ENCODE results near the gene GALNT13. TPM values are rescaled to one million over a fixed set of nuclear protein-coding genes. Genes with fewer than 3 reads are reported as not detected.
A peak's percentile ranks its signal among the peaks of the same experiment; 100 is the strongest.

Gene GALNT13
- total and polyA plus RNA-seq, 4 donors: not detected

DNA sequence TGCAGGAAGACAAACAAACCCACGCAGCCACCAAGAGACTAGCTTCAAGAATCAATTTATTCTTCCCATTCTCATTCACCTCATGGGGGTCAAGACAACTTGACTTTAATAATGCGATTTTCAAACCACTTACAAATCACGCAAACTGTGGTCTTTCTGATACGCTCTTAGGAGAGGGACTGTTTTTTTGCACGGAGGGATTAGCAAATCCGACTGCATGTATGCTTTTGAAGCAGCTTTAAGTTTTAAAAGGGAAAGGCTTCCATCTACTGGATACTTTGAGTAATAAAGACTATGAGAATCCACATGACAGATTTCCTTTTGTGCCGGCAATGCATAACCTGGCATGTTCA is 503.8 kb downstream of the GALNT13 start:
- DNase-seq (ENCODE audit: low spot score): no peak
- Histone ChIP-seq H3K27me3 (ENCODE audit: control insufficient read depth in 4 of 4, insufficient read depth in 4 of 4, low read length in 3 of 4) (peaks cover 0 to 3% (median 1%) of the 10 kb centered on the region in 4 donors), H3K4me1 (ENCODE audit: control insufficient read depth in 4 of 4, insufficient read depth in 4 of 4, low read length in 3 of 4) (no peaks in the 10 kb centered on the region), H3K9me3 (ENCODE audit: control insufficient read depth in 4 of 4, low read length in 3 of 4) (no peaks in the 10 kb centered on the region), H3K4me3 (ENCODE audit: low read depth in 1 of 3, low read length in 3 of 3) (peak overlapping the region in 1 of 3 donors; percentile 15), H3K27ac (ENCODE audit: low read depth in 1 of 2, low read length in 2 of 2) (no peak overlapping the region), H3K36me3 (ENCODE audit: control insufficient read depth in 4 of 4, insufficient read depth in 3 of 4, low read depth in 1 of 4, low read length in 3 of 4) (no peaks in the 10 kb centered on the region), H3K9ac (ENCODE audit: low read depth in 1 of 2, low read length in 2 of 2) (no peak overlapping the region)
- 6% methylated on average over 7 of the region's 7 CpGs for WGBS
- TF ChIP-seq GABPA (IDR thresholded peaks at IDR 0.05 in 1 of 2, conservative IDR thresholded peaks at IDR 0.05 in 1 of 2) (no peak), YY1 (IDR thresholded peaks at IDR 0.05) (no peak), SP1 (IDR thresholded peaks at IDR 0.05) (no peak), TAF1 (conservative IDR thresholded peaks at IDR 0.05) (no peak), NR2F2 (IDR thresholded peaks at IDR 0.05) (no peak), HNF4G (IDR thresholded peaks at IDR 0.05) (no peak), EGR1 (IDR thresholded peaks at IDR 0.05; ENCODE audit: low read depth in 2 of 2) (no peak), FOXA2 (IDR thresholded peaks at IDR 0.05) (no peak), RAD21 (IDR thresholded peaks at IDR 0.05) (peak; percentile 67), HNF4A (conservative IDR thresholded peaks at IDR 0.05) (no peak), FOXA1 (IDR thresholded peaks at IDR 0.05) (no peak), JUND (IDR thresholded peaks at IDR 0.05) (no peak), RXRA (IDR thresholded peaks at IDR 0.05) (no peak)
- TF ChIP-seq, protein P1, sequence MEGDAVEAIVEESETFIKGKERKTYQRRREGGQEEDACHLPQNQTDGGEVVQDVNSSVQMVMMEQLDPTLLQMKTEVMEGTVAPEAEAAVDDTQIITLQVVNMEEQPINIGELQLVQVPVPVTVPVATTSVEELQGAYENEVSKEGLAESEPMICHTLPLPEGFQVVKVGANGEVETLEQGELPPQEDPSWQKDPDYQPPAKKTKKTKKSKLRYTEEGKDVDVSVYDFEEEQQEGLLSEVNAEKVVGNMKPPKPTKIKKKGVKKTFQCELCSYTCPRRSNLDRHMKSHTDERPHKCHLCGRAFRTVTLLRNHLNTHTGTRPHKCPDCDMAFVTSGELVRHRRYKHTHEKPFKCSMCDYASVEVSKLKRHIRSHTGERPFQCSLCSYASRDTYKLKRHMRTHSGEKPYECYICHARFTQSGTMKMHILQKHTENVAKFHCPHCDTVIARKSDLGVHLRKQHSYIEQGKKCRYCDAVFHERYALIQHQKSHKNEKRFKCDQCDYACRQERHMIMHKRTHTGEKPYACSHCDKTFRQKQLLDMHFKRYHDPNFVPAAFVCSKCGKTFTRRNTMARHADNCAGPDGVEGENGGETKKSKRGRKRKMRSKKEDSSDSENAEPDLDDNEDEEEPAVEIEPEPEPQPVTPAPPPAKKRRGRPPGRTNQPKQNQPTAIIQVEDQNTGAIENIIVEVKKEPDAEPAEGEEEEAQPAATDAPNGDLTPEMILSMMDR (IDR thresholded peaks at IDR 0.05; ENCODE audit: low read depth, low read length, missing input control): peak; percentile 39
- TF ChIP-seq, protein P2, sequence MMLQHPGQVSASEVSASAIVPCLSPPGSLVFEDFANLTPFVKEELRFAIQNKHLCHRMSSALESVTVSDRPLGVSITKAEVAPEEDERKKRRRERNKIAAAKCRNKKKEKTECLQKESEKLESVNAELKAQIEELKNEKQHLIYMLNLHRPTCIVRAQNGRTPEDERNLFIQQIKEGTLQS (IDR thresholded peaks at IDR 0.05): no peak

DNA sequence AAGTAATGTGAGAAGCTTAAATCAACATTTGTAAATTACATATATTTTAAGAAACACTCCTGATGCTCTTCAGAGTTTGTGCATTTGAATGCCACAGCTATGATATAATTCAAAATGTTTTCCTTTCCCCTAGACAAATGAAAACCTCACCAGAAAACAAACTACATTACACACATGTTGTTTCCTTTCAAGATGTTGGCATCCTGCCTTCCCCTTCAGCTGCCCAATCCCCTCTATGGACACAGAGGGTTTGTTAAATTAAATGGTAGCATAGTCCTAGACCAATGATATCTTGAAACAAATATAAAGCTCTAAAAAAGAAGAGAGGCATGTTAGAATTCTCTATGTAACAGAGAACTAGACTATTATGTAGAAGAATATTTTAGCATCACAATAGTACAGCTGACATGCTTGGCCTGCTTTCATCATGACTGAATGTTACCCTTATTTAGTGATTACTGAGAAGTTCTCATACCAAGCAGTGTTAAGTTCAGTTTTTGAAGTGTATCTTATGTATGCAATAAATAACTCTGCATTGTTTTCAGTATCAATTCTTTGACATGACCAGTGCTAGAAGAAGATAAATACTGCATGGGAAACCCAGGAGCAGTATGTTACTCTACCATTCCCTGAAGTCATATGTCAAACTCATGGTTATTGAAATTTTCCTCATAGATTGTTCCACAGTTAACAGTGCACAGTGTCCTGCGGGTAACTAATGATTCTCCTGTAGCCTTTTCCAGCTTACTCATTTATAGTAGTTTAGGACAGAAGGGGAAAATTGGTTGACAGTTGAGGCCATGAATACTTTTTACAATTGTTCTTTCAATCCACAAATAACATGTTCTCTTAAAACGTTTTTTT is 510.4 kb downstream of the GALNT13 start:
- 48% methylated on average over 2 of the region's 2 CpGs for WGBS

More for the DNA sequence above, 510.4 kb downstream of the GALNT13 start:
- no peaks in the 10 kb centered on the region for H3K4me1 ChIP-seq (ENCODE audit: control insufficient read depth in 4 of 4, insufficient read depth in 4 of 4, low read length in 3 of 4)
- no peak overlapping the region for H3K27ac ChIP-seq (ENCODE audit: low read depth in 1 of 2, low read length in 2 of 2)
- H3K4me3 ChIP-seq (ENCODE audit: low read depth in 1 of 3, low read length in 3 of 3): no peak overlapping the region
- H3K36me3 ChIP-seq (ENCODE audit: control insufficient read depth in 4 of 4, insufficient read depth in 3 of 4, low read depth in 1 of 4, low read length in 3 of 4): no peaks in the 10 kb centered on the region
- H3K9me3 ChIP-seq (ENCODE audit: control insufficient read depth in 4 of 4, low read length in 3 of 4): no peaks in the 10 kb centered on the region
- no peak for DNase-seq (ENCODE audit: low spot score)
- no peak overlapping the region for H3K9ac ChIP-seq (ENCODE audit: low read depth in 1 of 2, low read length in 2 of 2)
- no peak for TF ChIP-seq YY1 (IDR thresholded peaks at IDR 0.05)
- no peak for TF ChIP-seq HNF4G (IDR thresholded peaks at IDR 0.05)
- no peak for TF ChIP-seq SP1 (IDR thresholded peaks at IDR 0.05)
- TF ChIP-seq, protein P1 (IDR thresholded peaks at IDR 0.05; ENCODE audit: low read depth, low read length, missing input control): no peak
- TF ChIP-seq, protein P3, sequence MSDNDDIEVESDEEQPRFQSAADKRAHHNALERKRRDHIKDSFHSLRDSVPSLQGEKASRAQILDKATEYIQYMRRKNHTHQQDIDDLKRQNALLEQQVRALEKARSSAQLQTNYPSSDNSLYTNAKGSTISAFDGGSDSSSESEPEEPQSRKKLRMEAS (IDR thresholded peaks at IDR 0.05): no peak
- TF ChIP-seq GABPA (IDR thresholded peaks at IDR 0.05 in 1 of 2, conservative IDR thresholded peaks at IDR 0.05 in 1 of 2): no peak
- no peak for TF ChIP-seq FOXA2 (IDR thresholded peaks at IDR 0.05)
- no peak for TF ChIP-seq RXRA (IDR thresholded peaks at IDR 0.05)
- TF ChIP-seq HNF4A (conservative IDR thresholded peaks at IDR 0.05): no peak
- TF ChIP-seq EGR1 (IDR thresholded peaks at IDR 0.05; ENCODE audit: low read depth in 2 of 2): no peak
- no peak for TF ChIP-seq TAF1 (conservative IDR thresholded peaks at IDR 0.05)
- TF ChIP-seq, protein P2 (IDR thresholded peaks at IDR 0.05): no peak
- TF ChIP-seq, protein P4, sequence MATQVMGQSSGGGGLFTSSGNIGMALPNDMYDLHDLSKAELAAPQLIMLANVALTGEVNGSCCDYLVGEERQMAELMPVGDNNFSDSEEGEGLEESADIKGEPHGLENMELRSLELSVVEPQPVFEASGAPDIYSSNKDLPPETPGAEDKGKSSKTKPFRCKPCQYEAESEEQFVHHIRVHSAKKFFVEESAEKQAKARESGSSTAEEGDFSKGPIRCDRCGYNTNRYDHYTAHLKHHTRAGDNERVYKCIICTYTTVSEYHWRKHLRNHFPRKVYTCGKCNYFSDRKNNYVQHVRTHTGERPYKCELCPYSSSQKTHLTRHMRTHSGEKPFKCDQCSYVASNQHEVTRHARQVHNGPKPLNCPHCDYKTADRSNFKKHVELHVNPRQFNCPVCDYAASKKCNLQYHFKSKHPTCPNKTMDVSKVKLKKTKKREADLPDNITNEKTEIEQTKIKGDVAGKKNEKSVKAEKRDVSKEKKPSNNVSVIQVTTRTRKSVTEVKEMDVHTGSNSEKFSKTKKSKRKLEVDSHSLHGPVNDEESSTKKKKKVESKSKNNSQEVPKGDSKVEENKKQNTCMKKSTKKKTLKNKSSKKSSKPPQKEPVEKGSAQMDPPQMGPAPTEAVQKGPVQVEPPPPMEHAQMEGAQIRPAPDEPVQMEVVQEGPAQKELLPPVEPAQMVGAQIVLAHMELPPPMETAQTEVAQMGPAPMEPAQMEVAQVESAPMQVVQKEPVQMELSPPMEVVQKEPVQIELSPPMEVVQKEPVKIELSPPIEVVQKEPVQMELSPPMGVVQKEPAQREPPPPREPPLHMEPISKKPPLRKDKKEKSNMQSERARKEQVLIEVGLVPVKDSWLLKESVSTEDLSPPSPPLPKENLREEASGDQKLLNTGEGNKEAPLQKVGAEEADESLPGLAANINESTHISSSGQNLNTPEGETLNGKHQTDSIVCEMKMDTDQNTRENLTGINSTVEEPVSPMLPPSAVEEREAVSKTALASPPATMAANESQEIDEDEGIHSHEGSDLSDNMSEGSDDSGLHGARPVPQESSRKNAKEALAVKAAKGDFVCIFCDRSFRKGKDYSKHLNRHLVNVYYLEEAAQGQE (IDR thresholded peaks at IDR 0.05): no peak
- no peak for TF ChIP-seq JUND (IDR thresholded peaks at IDR 0.05)
- TF ChIP-seq, protein P5, sequence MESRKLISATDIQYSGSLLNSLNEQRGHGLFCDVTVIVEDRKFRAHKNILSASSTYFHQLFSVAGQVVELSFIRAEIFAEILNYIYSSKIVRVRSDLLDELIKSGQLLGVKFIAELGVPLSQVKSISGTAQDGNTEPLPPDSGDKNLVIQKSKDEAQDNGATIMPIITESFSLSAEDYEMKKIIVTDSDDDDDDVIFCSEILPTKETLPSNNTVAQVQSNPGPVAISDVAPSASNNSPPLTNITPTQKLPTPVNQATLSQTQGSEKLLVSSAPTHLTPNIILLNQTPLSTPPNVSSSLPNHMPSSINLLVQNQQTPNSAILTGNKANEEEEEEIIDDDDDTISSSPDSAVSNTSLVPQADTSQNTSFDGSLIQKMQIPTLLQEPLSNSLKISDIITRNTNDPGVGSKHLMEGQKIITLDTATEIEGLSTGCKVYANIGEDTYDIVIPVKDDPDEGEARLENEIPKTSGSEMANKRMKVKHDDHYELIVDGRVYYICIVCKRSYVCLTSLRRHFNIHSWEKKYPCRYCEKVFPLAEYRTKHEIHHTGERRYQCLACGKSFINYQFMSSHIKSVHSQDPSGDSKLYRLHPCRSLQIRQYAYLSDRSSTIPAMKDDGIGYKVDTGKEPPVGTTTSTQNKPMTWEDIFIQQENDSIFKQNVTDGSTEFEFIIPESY (IDR thresholded peaks at IDR 0.05): no peak
- no peak for TF ChIP-seq FOXA1 (IDR thresholded peaks at IDR 0.05)
- TF ChIP-seq NR2F2 (IDR thresholded peaks at IDR 0.05): no peak
- TF ChIP-seq RAD21 (IDR thresholded peaks at IDR 0.05): no peak
- H3K27me3 ChIP-seq (ENCODE audit: control insufficient read depth in 4 of 4, insufficient read depth in 4 of 4, low read length in 3 of 4): peaks cover 0 to 3% (median 1%) of the 10 kb centered on the region in 4 donors

Data from liver (tissue), 9 donors.